Mesodermal cell (in vitro differentiated cells): Measurements from ENCODE around the gene RABGGTB.

Experiments
- H3K27ac ChIP-seq: 2 replicates; pipeline ENCODE4 v1.7.0; 2013; ENCODE audit warnings: mild to moderate bottlenecking, low read depth, low read length, moderate library complexity; ENCODE audit not compliant: severe bottlenecking
- H3K36me3 ChIP-seq: 2 replicates; pipeline ENCODE4 v1.7.1; 2013; ENCODE audit warnings: mild to moderate bottlenecking, low read length, moderate library complexity; ENCODE audit not compliant: control insufficient read depth, insufficient read depth
- H3K4me1 ChIP-seq: one replicate; pipeline ENCODE4 v1.7.1; 2013; ENCODE audit warnings: mild to moderate bottlenecking, low read length; ENCODE audit not compliant: insufficient read depth, control insufficient read depth, poor library complexity, severe bottlenecking
- H3K4me3 ChIP-seq: 2 replicates; pipeline ENCODE4 v1.7.0; 2013; ENCODE audit warnings: low read length, control low read depth, mild to moderate bottlenecking; ENCODE audit not compliant: insufficient read depth, poor library complexity, severe bottlenecking; ENCODE audit errors: extremely low read depth
- H3K9me3 ChIP-seq: 2 replicates; pipeline ENCODE4 v1.7.1; 2013; ENCODE audit warnings: mild to moderate bottlenecking, low read length, moderate library complexity; ENCODE audit not compliant: control insufficient read depth
- WGBS, 2 experiments: methylation state at CpG; one replicate each; pipeline ENCODE4 v1.1.5; 2013; ENCODE audit warnings: missing lambda C conversion rate in 2 of 2; ENCODE audit not compliant: insufficient coverage in 2 of 2; 5-methylcytosine and 5-hydroxymethylcytosine counted together

Gene RABGGTB

DNA sequence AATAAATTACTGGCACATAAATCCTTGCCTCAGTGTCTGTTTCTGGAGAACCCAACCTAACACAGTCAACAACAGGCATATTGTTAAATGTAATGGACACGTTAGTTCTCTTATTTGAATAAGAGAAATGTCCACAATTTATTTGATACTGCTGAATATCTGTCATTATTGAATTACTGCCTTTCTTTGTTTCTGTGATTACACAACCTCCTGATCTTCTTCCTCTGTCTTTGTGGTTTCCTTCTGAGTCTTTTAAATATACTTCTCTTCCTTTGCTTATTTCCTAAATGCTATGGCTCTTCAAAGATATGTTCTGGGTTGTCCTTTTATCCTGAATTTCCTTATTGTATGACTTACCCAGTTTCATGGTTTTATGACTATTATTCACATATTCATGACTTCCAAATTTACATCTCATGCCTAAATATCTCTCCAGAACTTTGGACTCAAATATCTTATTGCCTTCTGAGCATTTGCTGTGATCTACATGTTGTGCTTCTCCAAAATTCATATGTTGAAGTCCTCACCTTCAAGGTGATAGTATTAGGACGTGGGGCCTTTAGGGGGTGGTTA, 50.6 kb downstream of the RABGGTB start:
- no peaks in the 10 kb centered on the region for H3K4me1 ChIP-seq
- no peaks in the 10 kb centered on the region for H3K9me3 ChIP-seq
- H3K36me3 ChIP-seq: no peaks in the 10 kb centered on the region
- no peak overlapping the region for H3K27ac ChIP-seq
- 100% methylated on average over 1 of the region's 2 CpGs; no CpG with 5 or more reads in 1 of the 2 experiments for WGBS, 2 experiments
- H3K4me3 ChIP-seq: no peak overlapping the region

GRCh38 chr1:75838079-75838478, 52.0 kb downstream of the RABGGTB start:
- 83 to 92% methylated on average over 2 of the region's 2 CpGs for whole genome bisulfite sequencing, 2 experiments
- H3K9me3 ChIP-seq: no peaks in the 10 kb centered on the region
- H3K4me1 ChIP-seq: no peaks in the 10 kb centered on the region
- no peak overlapping the region for H3K4me3 ChIP-seq
- H3K27ac ChIP-seq: no peak overlapping the region
- H3K36me3 ChIP-seq: no peaks in the 10 kb centered on the region

DNA sequence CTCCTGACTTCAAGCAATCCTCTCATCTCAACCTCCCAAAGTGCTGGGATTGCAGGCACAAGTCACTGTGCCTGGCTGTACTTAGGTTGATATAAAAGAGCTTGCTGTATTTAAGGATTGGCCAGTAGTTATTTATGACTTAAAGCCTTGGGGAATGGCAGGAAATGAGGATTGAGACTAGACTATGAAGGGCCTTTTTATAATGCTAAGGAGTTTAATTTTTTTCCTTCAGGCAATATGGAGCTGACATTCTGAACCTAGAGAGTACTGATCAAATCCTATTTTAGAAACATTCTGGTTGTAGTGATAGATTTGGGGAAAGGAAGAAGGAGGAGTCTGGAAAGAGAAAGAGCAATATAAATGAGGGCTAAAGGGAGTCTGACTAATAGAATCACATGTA, 55.4 kb downstream of the RABGGTB start:
- Histone ChIP-seq H3K4me3 (no peak overlapping the region), H3K9me3 (no peaks in the 10 kb centered on the region), H3K36me3 (no peaks in the 10 kb centered on the region), H3K4me1 (no peaks in the 10 kb centered on the region), H3K27ac (no peak overlapping the region)
